A549 (cell line): ENCODE measurements around the gene ZNF830. TPM values are rescaled to one million over a fixed set of nuclear protein-coding genes. Genes with fewer than 3 reads are reported as not detected.
"Not testable (repeated sequence)": the region's sequence is repeated elsewhere in the genome, so short reads cannot be mapped to it uniquely, and the experiment has no call there.

Source experiments
- ATAC-seq, 2 experiments: fragments of 200-7000 bp in 1 of 2; fragments of >200 bp in 1 of 2; cut with Nextera tagmentation in 1 of 2; cut with Tn5 transposase in 1 of 2; 3 replicates each; pipeline versions ENCODE4 v1.8.0 to v1.9.1; 2018 to 2020; ENCODE audit warnings: mild to moderate bottlenecking in 1 of 2, moderate library complexity in 1 of 2
- CTCF ChIA-PET: fragments of 300-600 bp; sonication (Branson Sonifier 250); formaldehyde crosslinking; extraction: SDS; loops from one replicate; lab custom pipeline; 2021; ENCODE audit warnings: antibody characterized with exemption, inconsistent platforms; lab: Yijun Ruan, JAX
- POLR2A ChIA-PET: fragments of 350-600 bp; formaldehyde crosslinking; extraction: SDS; loops from one replicate; lab custom pipeline; 2021; ENCODE audit warnings: antibody characterized with exemption, inconsistent platforms; lab: Yijun Ruan, JAX
- DNase-seq, 2 experiments: peaks; one replicate each; pipeline versions ENCODE4 v3.0.0 to v3.0.0-alpha.2; 2011 to 2016; ENCODE audit warnings: low read depth in 1 of 2, low spot score in 1 of 2
- FAIRE-seq: peaks from 2 replicates; lab custom pipeline; 2011; peaks lifted over from hg19 to GRCh38; lab: Jason Lieb, UNC
- H3K27ac ChIP-seq, 2 experiments: fragments of >200 bp; sonication (Bioruptor Twin); formaldehyde crosslinking; 3 replicates each; pipeline ENCODE4 v1.5.1; 2016 to 2017
- H3K4me1 ChIP-seq: fragments of >200 bp; sonication (Bioruptor Twin); formaldehyde crosslinking; 3 replicates; pipeline ENCODE4 v1.6.1; 2016
- H3K4me2 ChIP-seq: fragments of >200 bp; sonication (Bioruptor Twin); formaldehyde crosslinking; 3 replicates; pipeline ENCODE4 v1.6.1; 2016
- H3K4me3 ChIP-seq: fragments of >200 bp; sonication (Bioruptor Twin); formaldehyde crosslinking; 3 replicates; pipeline ENCODE4 v1.5.1; 2016
- H3K9me3 ChIP-seq: fragments of >200 bp; sonication (Bioruptor Twin); formaldehyde crosslinking; 3 replicates; pipeline ENCODE4 v1.6.1; 2016
- BHLHE40 ChIP-seq: IDR thresholded peaks from 2 replicates; pipeline ENCODE4 v1.6.1; 2012; ENCODE audit warnings: low read depth, low read length, inconsistent platforms
- CBX2 ChIP-seq: fragments of 200-600 bp; sonication (generic); IDR thresholded peaks from 2 replicates; pipeline ENCODE4 v1.6.1; 2016; ENCODE audit warnings: low read depth, mild to moderate bottlenecking, borderline replicate concordance
- CEBPB ChIP-seq, 2 experiments: fragments of >200 bp in 1 of 2; sonication (Bioruptor Twin) in 1 of 2; formaldehyde crosslinking in 1 of 2; IDR thresholded peaks; 2 replicates each; pipeline ENCODE4 v1.6.1; 2012 to 2016
- EP300 ChIP-seq, 2 experiments: fragments of >200 bp; sonication (Bioruptor Twin); formaldehyde crosslinking; IDR thresholded peaks; 2 replicates in 1 of 2; 3 replicates in 1 of 2; pipeline ENCODE4 v1.6.1; 2016 to 2017
- FOSB ChIP-seq: fragments of 250-450 bp; sonication (Bioruptor Pico); IDR thresholded peaks from 2 replicates; pipeline ENCODE4 v1.5.0; 2020; ENCODE audit warnings: mild to moderate bottlenecking, moderate library complexity
- JUN ChIP-seq, 2 experiments: fragments of >200 bp; sonication (Bioruptor Twin); formaldehyde crosslinking; IDR thresholded peaks; 2 replicates in 1 of 2; 3 replicates in 1 of 2; pipeline ENCODE4 v1.6.1; 2016 to 2017
- JUNB ChIP-seq: fragments of >200 bp; sonication (Bioruptor Twin); formaldehyde crosslinking; IDR thresholded peaks from 2 replicates; pipeline ENCODE4 v1.6.1; 2016
- KDM5A ChIP-seq: fragments of 200-600 bp; sonication (generic); IDR thresholded peaks from 2 replicates; pipeline ENCODE4 v1.6.1; 2016; ENCODE audit warnings: antibody characterized with exemption, mild to moderate bottlenecking
- MAZ ChIP-seq: fragments of 150-350 bp; IDR thresholded peaks from 2 replicates; pipeline ENCODE4 v1.6.1; 2014; ENCODE audit warnings: antibody characterized with exemption, low read depth, low read length, borderline replicate concordance
- NFE2L2 ChIP-seq: fragments of 150-350 bp; conservative IDR thresholded peaks from 2 replicates; pipeline ENCODE4 v1.6.1; 2014; ENCODE audit warnings: low read length
- NR3C1 ChIP-seq: fragments of >200 bp; sonication (Bioruptor Twin); formaldehyde crosslinking; IDR thresholded peaks from 3 replicates; pipeline ENCODE4 v1.6.1; 2017
- PBX3 ChIP-seq: IDR thresholded peaks from 2 replicates; pipeline ENCODE4 v1.6.1; 2012
- RARB ChIP-seq: fragments of 250-450 bp; sonication (Bioruptor Pico); IDR thresholded peaks from 2 replicates; pipeline ENCODE4 v1.8.0; 2021; ENCODE audit warnings: mild to moderate bottlenecking, moderate library complexity
- RNF2 ChIP-seq: fragments of 200-600 bp; sonication (generic); IDR thresholded peaks from 2 replicates; pipeline ENCODE4 v1.6.1; 2016; ENCODE audit warnings: low read depth, mild to moderate bottlenecking, antibody characterized with exemption, moderate library complexity, borderline replicate concordance
- SMC3 ChIP-seq: fragments of >200 bp; sonication (Bioruptor Twin); formaldehyde crosslinking; IDR thresholded peaks from 3 replicates; pipeline ENCODE4 v1.6.1; 2018; ENCODE audit warnings: inconsistent platforms
- TFCP2L1 ChIP-seq: fragments of 250-450 bp; sonication (Bioruptor Pico); IDR thresholded peaks from 2 replicates; pipeline ENCODE4 v1.5.0; 2021; ENCODE audit warnings: mild to moderate bottlenecking
- TP53 ChIP-seq: fragments of 250-450 bp; sonication (Bioruptor Pico); IDR thresholded peaks from 2 replicates; pipeline ENCODE4 v1.5.0; 2021; ENCODE audit warnings: mild to moderate bottlenecking, moderate library complexity
- ZFP36 ChIP-seq: fragments of 450-650 bp; IDR thresholded peaks from 2 replicates; pipeline ENCODE4 v1.6.1; 2014; ENCODE audit warnings: borderline replicate concordance; ENCODE audit not compliant: partially characterized antibody
- ZNF302 ChIP-seq: fragments of 250-450 bp; sonication (Bioruptor Pico); IDR thresholded peaks from 2 replicates; pipeline ENCODE4 v1.9.0; 2021; ENCODE audit warnings: inconsistent platforms, mild to moderate bottlenecking, moderate library complexity
- WGBS: methylation state at CpG from one replicate; pipeline ENCODE4 v1.1.6; 2017; ENCODE audit errors: missing lambda C conversion rate; 5-methylcytosine and 5-hydroxymethylcytosine counted together
- polyA plus RNA-seq, 4 experiments: library from polyadenylated mRNA; depleted of rRNA in 3 of 4; stranded (reverse); fragments of >200 nt; fragmentation: RNase III in 1 of 4; extraction: RNeasy Plus Mini Kit Qiagen cat#74134 plus additional on column Dnase treatment in 1 of 4; gene quantifications; 2 replicates in 3 of 4; 3 replicates in 1 of 4; pipeline ENCODE4 v1.2.3, GENCODE V29; 2011 to 2017
- TF ChIP-seq, protein P1 (sequence below): fragments of >200 bp; sonication (Bioruptor Twin); formaldehyde crosslinking; IDR thresholded peaks from 2 replicates; pipeline ENCODE4 v1.6.1; 2016
- TF ChIP-seq, protein P2 (sequence below): fragments of >200 bp; sonication (Bioruptor Twin); formaldehyde crosslinking; IDR thresholded peaks from 3 replicates; pipeline ENCODE4 v1.6.1; 2016
- TF ChIP-seq, protein P3 (sequence below): fragments of 200-600 bp; sonication (generic); IDR thresholded peaks from 2 replicates; pipeline ENCODE4 v1.6.1; 2016; ENCODE audit warnings: antibody characterized with exemption, mild to moderate bottlenecking, moderate library complexity
- TF ChIP-seq, protein P4 (sequence below): fragments of 150-350 bp; IDR thresholded peaks from 2 replicates; pipeline ENCODE4 v1.6.1; 2014; ENCODE audit warnings: low read depth, mild to moderate bottlenecking, low read length

ZNF830 gene
- polyA plus RNA-seq, 2 of the 4 experiments (the other 2 are of a cell fraction), result 20.0 to 21.2 TPM

DNA sequence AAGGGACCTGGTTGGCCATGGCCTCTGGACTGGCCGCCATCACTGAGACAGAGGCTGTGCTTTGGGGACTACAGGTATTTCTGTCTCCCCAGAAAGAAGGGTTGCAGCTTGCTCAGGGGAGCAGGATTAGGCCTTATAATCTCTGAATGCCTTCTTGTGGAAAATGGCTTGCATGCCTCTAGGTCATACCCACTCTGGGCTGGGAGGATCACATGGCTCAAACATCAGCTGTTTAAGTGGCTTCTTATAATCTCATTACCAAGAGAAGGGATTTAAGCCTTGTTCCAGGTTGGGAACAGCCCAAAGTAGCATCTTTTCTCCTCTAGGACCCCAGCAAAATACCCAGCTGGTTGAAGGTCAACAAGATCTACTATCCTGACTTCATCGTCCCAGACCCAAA, 38.1 kb downstream of the ZNF830 start:
- no peak overlapping the region for H3K4me2 ChIP-seq
- H3K4me1 ChIP-seq, result peaks cover 3% of the 10 kb centered on the region; the same call in 1 of the 3 replicates
- H3K27ac ChIP-seq, result no peak overlapping the region
- TF ChIP-seq ZNF302 (no peak), ZFP36 (no peak), TP53 (no peak), MAZ (no peak), CEBPB (IDR thresholded peaks at IDR 0.05) (no peak), JUNB (no peak), CBX2 (no peak), SMC3 (no peak), EP300 (IDR thresholded peaks at IDR 0.05) (no peak), NFE2L2 (no peak), TFCP2L1 (CRISPR knock-in tag) (no peak), JUN (IDR thresholded peaks at IDR 0.05) (no peak), PBX3 (no peak)
- TF ChIP-seq, protein P1, sequence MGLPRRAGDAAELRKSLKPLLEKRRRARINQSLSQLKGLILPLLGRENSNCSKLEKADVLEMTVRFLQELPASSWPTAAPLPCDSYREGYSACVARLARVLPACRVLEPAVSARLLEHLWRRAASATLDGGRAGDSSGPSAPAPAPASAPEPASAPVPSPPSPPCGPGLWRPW, result no peak
- no peak overlapping the region for H3K4me3 ChIP-seq
- DNase-seq (no peak), FAIRE-seq (no peak), ATAC-seq (no peak)
- H3K9me3 ChIP-seq, result no peaks in the 10 kb centered on the region
- CTCF ChIA-PET, result interaction anchor here (0.8 to 10.6 kb wide), 24 partner anchors 11 to 579 kb away, joined by 3 to 297 read pairs (median 6); partner anchors contain the start of genes FNDC8, LIG3, RAD51D and RFFL
- POLR2A ChIA-PET, result interaction anchor here (1.2 kb wide), 1 partner anchor 20 kb away, joined by 3 read pairs; no protein-coding TSS in a partner anchor
- 96% methylated on average over 2 of the region's 2 CpGs for WGBS

DNA sequence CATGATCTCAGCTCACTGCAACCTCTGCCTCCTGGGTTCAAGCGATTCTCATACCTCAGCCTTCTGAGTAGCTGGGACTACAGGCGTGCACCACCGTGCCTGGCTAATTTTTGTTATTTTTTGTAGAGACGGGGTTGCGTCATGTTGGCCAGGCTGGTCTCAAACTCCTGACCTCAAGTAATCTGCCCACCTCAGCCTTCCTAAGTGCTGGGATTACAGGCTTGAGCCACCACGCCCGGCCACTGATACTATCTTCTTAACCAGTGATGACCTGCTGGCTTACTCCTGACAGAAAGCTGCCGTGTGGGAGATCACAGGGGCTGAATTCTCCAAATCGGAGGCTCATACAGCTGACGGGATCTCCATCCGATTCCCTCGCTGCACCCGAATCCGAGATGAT, 39.6 kb downstream of the ZNF830 start:
- ATAC-seq, H3K4me3 ChIP-seq, H3K4me2 ChIP-seq, H3K4me1 ChIP-seq, POLR2A ChIA-PET, DNase-seq, H3K27ac ChIP-seq, FAIRE-seq, H3K9me3 ChIP-seq: not testable (repeated sequence)
- CTCF ChIA-PET, result interaction anchor here (1.2 to 10.6 kb wide), 10 partner anchors 9 to 119 kb away, joined by 3 to 297 read pairs (median 42); partner anchors contain the start of genes FNDC8, RAD51D and RFFL
- WGBS, result 95% methylated on average over 14 of the region's 14 CpGs

DNA sequence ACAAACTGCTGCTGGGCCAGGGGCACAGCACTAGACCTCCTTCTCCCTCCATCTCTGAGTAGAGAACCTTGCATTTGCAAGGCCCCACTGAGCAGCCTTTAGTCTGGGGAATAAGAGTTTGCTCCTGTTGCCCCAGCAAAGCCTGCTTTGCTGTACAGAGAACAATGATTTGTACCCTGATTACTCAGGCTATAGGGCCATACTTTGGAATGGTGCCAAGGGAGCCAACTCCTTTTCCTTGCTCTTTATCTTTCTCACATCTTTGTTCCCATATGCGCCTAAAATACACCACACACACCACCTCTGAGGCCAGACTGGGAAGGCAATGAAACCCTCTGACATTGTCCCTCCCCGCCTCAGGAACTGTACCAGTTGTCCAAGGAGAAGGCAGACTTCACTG, 40.2 kb downstream of the ZNF830 start:
- POLR2A ChIA-PET, result no interaction called here
- H3K4me1 ChIP-seq, result peaks cover 3% of the 10 kb centered on the region; the same call in 1 of the 3 replicates
- DNase-seq (no peak), ATAC-seq (no peak), FAIRE-seq (no peak)
- H3K27ac ChIP-seq, result no peak overlapping the region
- H3K4me3 ChIP-seq, result no peak overlapping the region
- H3K9me3 ChIP-seq, result no peaks in the 10 kb centered on the region
- 85% methylated on average over 2 of the region's 2 CpGs for WGBS
- no peak overlapping the region for H3K4me2 ChIP-seq
- CTCF ChIA-PET, result interaction anchor here (1.2 to 10.6 kb wide), 9 partner anchors 9 to 118 kb away, joined by 3 to 297 read pairs (median 46); partner anchors contain the start of genes FNDC8, RAD51D and RFFL
- TF ChIP-seq, protein P1, result no peak
- TF ChIP-seq RARB (no peak), FOSB (CRISPR knock-in tag) (no peak), KDM5A (no peak), RNF2 (no peak), TP53 (no peak), JUN (IDR thresholded peaks at IDR 0.05) (no peak), NR3C1 (no peak), TFCP2L1 (CRISPR knock-in tag) (no peak), BHLHE40 (no peak), PBX3 (no peak)
- TF ChIP-seq, protein P2, sequence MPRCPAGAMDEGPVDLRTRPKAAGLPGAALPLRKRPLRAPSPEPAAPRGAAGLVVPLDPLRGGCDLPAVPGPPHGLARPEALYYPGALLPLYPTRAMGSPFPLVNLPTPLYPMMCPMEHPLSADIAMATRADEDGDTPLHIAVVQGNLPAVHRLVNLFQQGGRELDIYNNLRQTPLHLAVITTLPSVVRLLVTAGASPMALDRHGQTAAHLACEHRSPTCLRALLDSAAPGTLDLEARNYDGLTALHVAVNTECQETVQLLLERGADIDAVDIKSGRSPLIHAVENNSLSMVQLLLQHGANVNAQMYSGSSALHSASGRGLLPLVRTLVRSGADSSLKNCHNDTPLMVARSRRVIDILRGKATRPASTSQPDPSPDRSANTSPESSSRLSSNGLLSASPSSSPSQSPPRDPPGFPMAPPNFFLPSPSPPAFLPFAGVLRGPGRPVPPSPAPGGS, result no peak
- TF ChIP-seq, protein P3, sequence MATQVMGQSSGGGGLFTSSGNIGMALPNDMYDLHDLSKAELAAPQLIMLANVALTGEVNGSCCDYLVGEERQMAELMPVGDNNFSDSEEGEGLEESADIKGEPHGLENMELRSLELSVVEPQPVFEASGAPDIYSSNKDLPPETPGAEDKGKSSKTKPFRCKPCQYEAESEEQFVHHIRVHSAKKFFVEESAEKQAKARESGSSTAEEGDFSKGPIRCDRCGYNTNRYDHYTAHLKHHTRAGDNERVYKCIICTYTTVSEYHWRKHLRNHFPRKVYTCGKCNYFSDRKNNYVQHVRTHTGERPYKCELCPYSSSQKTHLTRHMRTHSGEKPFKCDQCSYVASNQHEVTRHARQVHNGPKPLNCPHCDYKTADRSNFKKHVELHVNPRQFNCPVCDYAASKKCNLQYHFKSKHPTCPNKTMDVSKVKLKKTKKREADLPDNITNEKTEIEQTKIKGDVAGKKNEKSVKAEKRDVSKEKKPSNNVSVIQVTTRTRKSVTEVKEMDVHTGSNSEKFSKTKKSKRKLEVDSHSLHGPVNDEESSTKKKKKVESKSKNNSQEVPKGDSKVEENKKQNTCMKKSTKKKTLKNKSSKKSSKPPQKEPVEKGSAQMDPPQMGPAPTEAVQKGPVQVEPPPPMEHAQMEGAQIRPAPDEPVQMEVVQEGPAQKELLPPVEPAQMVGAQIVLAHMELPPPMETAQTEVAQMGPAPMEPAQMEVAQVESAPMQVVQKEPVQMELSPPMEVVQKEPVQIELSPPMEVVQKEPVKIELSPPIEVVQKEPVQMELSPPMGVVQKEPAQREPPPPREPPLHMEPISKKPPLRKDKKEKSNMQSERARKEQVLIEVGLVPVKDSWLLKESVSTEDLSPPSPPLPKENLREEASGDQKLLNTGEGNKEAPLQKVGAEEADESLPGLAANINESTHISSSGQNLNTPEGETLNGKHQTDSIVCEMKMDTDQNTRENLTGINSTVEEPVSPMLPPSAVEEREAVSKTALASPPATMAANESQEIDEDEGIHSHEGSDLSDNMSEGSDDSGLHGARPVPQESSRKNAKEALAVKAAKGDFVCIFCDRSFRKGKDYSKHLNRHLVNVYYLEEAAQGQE, result no peak
- TF ChIP-seq, protein P4, sequence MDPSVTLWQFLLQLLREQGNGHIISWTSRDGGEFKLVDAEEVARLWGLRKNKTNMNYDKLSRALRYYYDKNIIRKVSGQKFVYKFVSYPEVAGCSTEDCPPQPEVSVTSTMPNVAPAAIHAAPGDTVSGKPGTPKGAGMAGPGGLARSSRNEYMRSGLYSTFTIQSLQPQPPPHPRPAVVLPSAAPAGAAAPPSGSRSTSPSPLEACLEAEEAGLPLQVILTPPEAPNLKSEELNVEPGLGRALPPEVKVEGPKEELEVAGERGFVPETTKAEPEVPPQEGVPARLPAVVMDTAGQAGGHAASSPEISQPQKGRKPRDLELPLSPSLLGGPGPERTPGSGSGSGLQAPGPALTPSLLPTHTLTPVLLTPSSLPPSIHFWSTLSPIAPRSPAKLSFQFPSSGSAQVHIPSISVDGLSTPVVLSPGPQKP, result no peak
